HL-60 (cell line): ENCODE results near the gene KNSTRN.

Experiments used
- CTCF ChIP-seq: IDR thresholded peaks from one replicate; pipeline ENCODE4 v1.5.1; 2011; ENCODE audit warnings: low read length, control low read depth, inconsistent platforms; ENCODE audit not compliant: insufficient read depth
- GABPA ChIP-seq: IDR thresholded peaks from 2 replicates; pipeline ENCODE4 v1.6.1; 2012; ENCODE audit warnings: low read depth
- POLR2AphosphoS5 ChIP-seq: IDR thresholded peaks from 2 replicates; pipeline ENCODE4 v1.6.1; 2012; ENCODE audit warnings: low read depth
- REST ChIP-seq: IDR thresholded peaks from 2 replicates; pipeline ENCODE4 v1.6.1; 2012; ENCODE audit warnings: low read depth; ENCODE audit not compliant: insufficient replicate concordance

- TF ChIP-seq CTCF (no peak), REST (no peak), POLR2AphosphoS5 (no peak), GABPA (no peak)
Measured at GRCh38 chr15:40368719-40369473, 13.6 kb upstream of the KNSTRN start.
